Measurements from ENCODE around the gene CHRNE.
"Not testable (repeated sequence)": the region's sequence is repeated elsewhere in the genome, so short reads cannot be mapped to it uniquely, and the experiment has no call there.

Gene CHRNE

GRCh38 chr17:4908301-4908700, 5.4 kb upstream of the CHRNE start:
- DNase-seq, result peak in 4 of 56 donors; percentile 8 to 17 (median 8)

GRCh38 chr17:4906642-4907041, 3.7 kb upstream of the CHRNE start:
- not testable (repeated sequence) for DNase-seq

GRCh38 chr17:4902540-4902939, 358 bp downstream of the CHRNE start:
- no peak for DNase-seq

- peak in 30 of 56 donors; percentile 21 to 77 (median 48) for DNase-seq
Measured at GRCh38 chr17:4901648-4902344, 1.1 kb downstream of the CHRNE start.

GRCh38 chr17:4901108-4901647, 1.7 kb downstream of the CHRNE start:
- no peak for DNase-seq

GRCh38 chr17:4900231-4901107, 2.4 kb downstream of the CHRNE start:
- peak in 1 of 56 donors; percentile 35 for DNase-seq

- peak in 35 of 56 donors; percentile 9 to 78 (median 53) for DNase-seq
Measured at GRCh38 chr17:4899341-4900230, 3.3 kb downstream of the CHRNE start, which contains the start of gene C17orf107. Gene C17orf107, plus strand, starts transcription at chr17:4899536. Its CDS starts 227 bp downstream, at chr17:4899763.

- DNase-seq, result no peak
Measured at GRCh38 chr17:4898927-4899326, 4.0 kb downstream of the CHRNE start.

GRCh38 chr17:4898351-4898750, 4.5 kb downstream of the CHRNE start:
- DNase-seq, result no peak

- no peak for DNase-seq
Measured at GRCh38 chr17:4897785-4898184, 5.1 kb downstream of the CHRNE start.

- DNase-seq, result peak in 1 of 56 donors; percentile 21
Measured at GRCh38 chr17:4897198-4897687, 5.7 kb downstream of the CHRNE start.

GRCh38 chr17:4896332-4897197, 6.3 kb downstream of the CHRNE start:
- DNase-seq, result no peak

- DNase-seq, result no peak
Measured at GRCh38 chr17:4895657-4896331, 7.1 kb downstream of the CHRNE start.

- no peak for DNase-seq
Measured at GRCh38 chr17:4895121-4895520, 7.8 kb downstream of the CHRNE start.

- no peak for DNase-seq
Measured at GRCh38 chr17:4893721-4894560, 9.0 kb downstream of the CHRNE start.

GRCh38 chr17:4893272-4893671, 9.6 kb downstream of the CHRNE start:
- DNase-seq, result no peak

GRCh38 chr17:4892499-4893221, 10.2 kb downstream of the CHRNE start:
- DNase-seq, result no peak

Measured in amygdala (tissue), 56 donors.